Right hindlimb (tissue), 1 donor: Measurements from ENCODE around the gene PSMA4.
"Not testable (repeated sequence)": the region's sequence is repeated elsewhere in the genome, so short reads cannot be mapped to it uniquely, and the experiment has no call there.

Experiments
- DNase-seq: peaks from one replicate; pipeline ENCODE4 v3.0.0-alpha.2; 2018

The PSMA4 gene

GRCh38 chr15:78552597-78552996 lies 12.4 kb downstream of the PSMA4 start:
- DNase-seq = no peak

DNA sequence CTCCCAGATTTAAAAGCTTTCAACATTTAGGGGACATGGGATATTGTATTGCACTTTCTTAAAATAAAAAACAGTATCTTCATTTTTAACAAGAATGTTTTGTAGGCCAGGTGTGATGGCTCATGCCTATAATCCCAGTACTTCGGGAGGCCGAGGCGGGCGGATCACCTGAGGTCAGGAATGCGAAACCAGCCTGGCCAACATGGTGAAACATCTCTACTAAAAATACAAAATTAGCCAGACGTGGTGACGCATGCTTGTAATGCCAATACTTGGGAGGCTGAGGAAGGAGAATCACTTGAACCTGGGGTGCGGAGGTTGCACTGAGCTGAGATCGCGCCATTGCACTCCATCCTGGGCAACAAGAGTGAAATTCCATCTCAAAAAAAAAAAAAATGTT lies 20.0 kb downstream of the PSMA4 start:
- DNase-seq = not testable (repeated sequence)

GRCh38 chr15:78561490-78561889 lies 21.2 kb downstream of the PSMA4 start:
- no peak for DNase-seq

DNA sequence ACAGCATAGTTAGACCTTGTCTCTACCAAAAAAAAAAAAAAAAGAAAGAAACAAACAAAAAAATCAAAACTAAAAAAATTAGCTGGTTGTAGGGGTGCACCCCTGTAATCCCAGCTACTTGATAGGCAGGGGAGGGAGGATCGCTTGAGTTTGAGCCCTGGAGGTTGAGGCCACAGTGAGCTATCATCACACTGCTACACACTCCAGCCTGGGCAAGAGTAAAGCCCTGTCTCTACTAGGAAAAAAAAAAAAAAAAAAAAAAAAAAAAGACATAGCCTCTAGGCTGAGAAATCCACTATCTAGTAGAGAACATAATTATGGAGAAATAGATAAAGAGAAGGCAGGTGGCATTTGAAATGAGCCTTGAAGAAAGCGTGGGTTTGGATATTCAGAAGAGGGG lies 22.8 kb downstream of the PSMA4 start:
- DNase-seq = no peak

- DNase-seq = no peak
Observed at GRCh38 chr15:78564743-78565096, 24.5 kb downstream of the PSMA4 start.

- peak; percentile 90 for DNase-seq
Observed at GRCh38 chr15:78565097-78565950, 25.1 kb downstream of the PSMA4 start, which contains the start of gene CHRNA5. CHRNA5 (plus strand) TSS chr15:78565520; CDS start chr15:78565720, 200 bp downstream.

DNA sequence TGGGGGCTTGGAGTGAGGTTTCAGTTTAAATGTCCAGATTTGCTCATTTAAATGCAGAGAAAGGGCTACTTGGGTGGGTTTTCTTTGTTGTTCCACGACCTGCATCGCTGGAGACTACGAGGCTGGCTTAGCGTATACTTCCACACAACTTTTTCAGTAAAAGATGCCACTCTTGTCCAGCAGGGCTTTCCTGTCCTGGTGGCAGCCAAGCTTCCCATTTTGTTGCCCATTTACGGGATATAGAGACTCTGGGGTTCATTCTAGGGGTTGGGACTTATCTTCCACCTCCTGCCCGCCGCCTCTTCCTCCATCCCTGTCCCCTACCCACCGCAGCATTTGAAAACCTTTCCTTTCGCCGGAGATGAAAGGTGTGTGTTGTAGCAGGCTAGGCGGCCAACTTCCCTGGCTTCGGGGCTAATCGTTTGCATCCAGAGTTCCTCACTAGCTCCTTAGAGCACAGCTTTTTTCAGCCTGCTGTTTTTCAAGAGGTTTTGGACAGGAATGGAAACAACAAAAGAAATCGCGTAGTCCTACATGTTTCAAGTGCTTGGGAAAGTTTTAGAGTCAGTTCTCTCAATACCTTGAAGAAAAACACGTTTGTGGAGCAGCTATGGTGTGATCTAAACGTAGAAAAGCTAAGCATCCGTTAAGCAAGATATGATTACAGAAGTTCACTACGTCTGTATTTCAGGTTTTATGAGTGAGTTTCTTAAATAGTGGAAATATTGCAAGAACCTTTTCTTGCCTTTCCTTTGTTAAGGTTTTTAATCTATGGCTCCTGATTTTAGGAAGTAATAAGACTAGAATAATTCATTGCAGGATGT lies 25.9 kb downstream of the PSMA4 start:
- no peak for DNase-seq

- DNase-seq = no peak
Observed at GRCh38 chr15:78567531-78567930, 27.3 kb downstream of the PSMA4 start.

- DNase-seq = no peak
Observed at GRCh38 chr15:78570710-78571109, 30.5 kb downstream of the PSMA4 start.

GRCh38 chr15:78571382-78571781 lies 31.1 kb downstream of the PSMA4 start:
- no peak for DNase-seq

GRCh38 chr15:78573416-78573815 lies 33.2 kb downstream of the PSMA4 start:
- DNase-seq = no peak

DNA sequence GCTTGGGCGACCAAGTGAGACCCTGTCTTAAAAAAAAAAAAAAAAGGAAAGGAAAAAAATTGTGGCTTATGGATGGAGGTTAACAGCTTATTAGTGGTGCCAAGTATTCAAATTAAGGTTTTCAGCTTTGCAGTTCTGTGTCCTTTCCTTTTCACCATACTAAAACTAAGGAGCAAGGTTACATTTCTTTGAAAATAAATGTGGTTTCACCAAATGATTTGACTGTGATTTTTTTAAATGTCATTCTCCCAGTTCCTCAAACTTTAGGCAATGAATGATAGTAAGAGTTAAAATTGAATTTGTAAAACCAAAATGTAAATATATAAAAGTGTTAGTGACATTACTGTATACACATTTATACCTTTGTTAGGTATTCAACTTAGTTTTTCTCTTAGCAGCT lies 34.7 kb downstream of the PSMA4 start:
- DNase-seq = no peak

DNA sequence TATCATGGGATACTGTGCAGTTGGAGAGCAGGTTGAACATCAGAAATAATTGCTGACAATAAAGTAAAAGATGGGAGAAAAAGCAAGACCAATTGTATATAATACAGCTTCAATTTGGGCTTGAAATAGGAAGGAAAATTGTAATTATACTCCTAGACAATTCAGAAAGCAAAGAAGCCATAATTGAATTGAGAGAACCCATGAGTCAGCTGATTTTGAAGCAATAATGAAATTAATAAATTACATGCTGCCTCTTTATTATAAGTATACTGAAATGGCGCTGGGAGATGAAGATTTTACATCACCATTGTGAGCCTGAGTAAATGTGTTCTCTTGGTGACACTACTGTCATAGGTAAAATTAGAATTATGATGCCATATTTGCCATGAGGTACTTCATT lies 57.3 kb downstream of the PSMA4 start:
- no peak for DNase-seq

- DNase-seq = no peak
Observed at GRCh38 chr15:78598348-78598747, 58.1 kb downstream of the PSMA4 start.

DNA sequence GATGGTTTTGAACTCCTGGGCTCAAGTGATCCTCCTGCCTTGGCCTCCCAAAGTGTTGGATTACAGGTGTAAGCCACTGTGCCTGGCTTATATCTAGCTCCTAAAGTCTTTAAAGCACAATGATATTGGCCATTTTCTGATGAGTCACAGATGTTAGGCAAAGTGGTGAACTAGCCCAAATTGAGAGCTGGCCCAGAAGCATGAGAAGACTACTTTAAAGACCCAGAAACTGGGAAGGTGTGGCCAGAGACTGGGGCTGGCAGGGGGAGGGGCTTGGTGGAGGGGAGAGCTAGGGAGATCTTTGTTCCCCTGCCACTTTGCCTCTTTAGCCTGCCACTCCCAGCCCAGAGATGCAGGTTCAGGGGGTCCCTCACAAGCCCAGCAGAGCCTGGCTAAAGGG lies 58.9 kb downstream of the PSMA4 start:
- no peak for DNase-seq
